ENCODE results near the gene SULF2. TPM values are rescaled to one million over a fixed set of nuclear protein-coding genes. Genes with fewer than 3 reads are reported as not detected.

SULF2 gene
- total and polyA plus RNA-seq, 4 donors = 8.1 to 25.4 (median 12.0) TPM

- H3K9ac ChIP-seq (ENCODE audit: low read depth in 1 of 2, low read length in 2 of 2) = no peak overlapping the region
- no peak overlapping the region for H3K27ac ChIP-seq (ENCODE audit: low read depth in 1 of 2, low read length in 2 of 2)
- no peaks in the 10 kb centered on the region for H3K9me3 ChIP-seq (ENCODE audit: control insufficient read depth in 4 of 4, low read length in 3 of 4)
- 96% methylated on average over 15 of the region's 15 CpGs for WGBS
- peaks cover 0 to 2% (median 0%) of the 10 kb centered on the region in 4 donors for H3K36me3 ChIP-seq (ENCODE audit: control insufficient read depth in 4 of 4, insufficient read depth in 3 of 4, low read depth in 1 of 4, low read length in 3 of 4)
- no peaks in the 10 kb centered on the region for H3K27me3 ChIP-seq (ENCODE audit: control insufficient read depth in 4 of 4, insufficient read depth in 4 of 4, low read length in 3 of 4)
- no peak overlapping the region for H3K4me3 ChIP-seq (ENCODE audit: low read depth in 1 of 3, low read length in 3 of 3)
- no peak for TF ChIP-seq TAF1 (conservative IDR thresholded peaks at IDR 0.05)
- TF ChIP-seq ZBTB33 (IDR thresholded peaks at IDR 0.05) = no peak
- TF ChIP-seq REST (IDR thresholded peaks at IDR 0.05) = no peak
- TF ChIP-seq YY1 (IDR thresholded peaks at IDR 0.05) = no peak
- TF ChIP-seq RXRA (IDR thresholded peaks at IDR 0.05) = no peak
- no peak for TF ChIP-seq HNF4G (IDR thresholded peaks at IDR 0.05)
- TF ChIP-seq GABPA (IDR thresholded peaks at IDR 0.05 in 1 of 2, conservative IDR thresholded peaks at IDR 0.05 in 1 of 2) = no peak
- no peak for DNase-seq (ENCODE audit: low spot score)
- H3K4me1 ChIP-seq (ENCODE audit: control insufficient read depth in 4 of 4, insufficient read depth in 4 of 4, low read length in 3 of 4) = peaks cover 2 to 10% (median 5%) of the 10 kb centered on the region in 4 donors
These were observed 111.1 kb downstream of the SULF2 start for GRCh38 chr20:47674145-47674544.

GRCh38 chr20:47673671-47673955, 111.7 kb downstream of the SULF2 start:
- Histone ChIP-seq H3K27ac (ENCODE audit: low read depth in 1 of 2, low read length in 2 of 2) (no peak overlapping the region), H3K4me1 (ENCODE audit: control insufficient read depth in 4 of 4, insufficient read depth in 4 of 4, low read length in 3 of 4) (peaks cover 2 to 10% (median 5%) of the 10 kb centered on the region in 4 donors), H3K36me3 (ENCODE audit: control insufficient read depth in 4 of 4, insufficient read depth in 3 of 4, low read depth in 1 of 4, low read length in 3 of 4) (peaks cover 0 to 2% (median 0%) of the 10 kb centered on the region in 4 donors), H3K27me3 (ENCODE audit: control insufficient read depth in 4 of 4, insufficient read depth in 4 of 4, low read length in 3 of 4) (no peaks in the 10 kb centered on the region), H3K9ac (ENCODE audit: low read depth in 1 of 2, low read length in 2 of 2) (no peak overlapping the region), H3K9me3 (ENCODE audit: control insufficient read depth in 4 of 4, low read length in 3 of 4) (no peaks in the 10 kb centered on the region), H3K4me3 (ENCODE audit: low read depth in 1 of 3, low read length in 3 of 3) (no peak overlapping the region)
- WGBS = 96% methylated on average over 6 of the region's 6 CpGs
- TF ChIP-seq ZBTB33 (IDR thresholded peaks at IDR 0.05) = no peak
- TF ChIP-seq NR2F2 (IDR thresholded peaks at IDR 0.05) = no peak
- TF ChIP-seq GABPA (IDR thresholded peaks at IDR 0.05 in 1 of 2, conservative IDR thresholded peaks at IDR 0.05 in 1 of 2) = no peak
- TF ChIP-seq HNF4A (conservative IDR thresholded peaks at IDR 0.05) = no peak
- TF ChIP-seq FOXA1 (IDR thresholded peaks at IDR 0.05) = no peak
- TF ChIP-seq MAX (IDR thresholded peaks at IDR 0.05) = no peak
- no peak for DNase-seq (ENCODE audit: low spot score)
